Astrocyte (in vitro differentiated cells and primary cell): ENCODE results near the gene SUMO3.

ENCODE experiments used
- CTCF ChIP-seq: IDR thresholded peaks from 2 replicates; pipeline ENCODE4 v1.5.1; 2011; ENCODE audit warnings: low read depth, mild to moderate bottlenecking, inconsistent platforms, low read length, moderate library complexity; ENCODE audit not compliant: insufficient read depth
- EZH2 ChIP-seq: IDR thresholded peaks from 2 replicates; pipeline ENCODE4 v1.6.1; 2012; ENCODE audit warnings: mild to moderate bottlenecking, low read length, inconsistent platforms; ENCODE audit not compliant: insufficient read depth

GRCh38 chr21:44766014-44766817, 51.6 kb downstream of the SUMO3 start:
- TF ChIP-seq CTCF, result no peak
- no peak for TF ChIP-seq EZH2
